ENCODE measurements around the gene NFAT5.

- no peak for TF ChIP-seq CTCF (IDR thresholded peaks at IDR 0.05)
- no peak for TF ChIP-seq POLR2A (IDR thresholded peaks at IDR 0.05)
Measured at GRCh38 chr16:69520413-69520799, 45.4 kb upstream of the NFAT5 start.
